HEK293 (cell line): ENCODE measurements around the gene HEATR9.

Source experiments
- CTCF ChIA-PET: fragments of 350-600 bp; formaldehyde crosslinking; extraction: SDS; loops from one replicate; lab custom pipeline; 2021; ENCODE audit warnings: antibody characterized with exemption; lab: Yijun Ruan, JAX
- POLR2A ChIA-PET: fragments of 300-600 bp; formaldehyde crosslinking; extraction: SDS; loops from one replicate; lab custom pipeline; 2020; ENCODE audit warnings: antibody characterized with exemption, inconsistent platforms; lab: Yijun Ruan, JAX
- H3K27ac ChIP-seq: fragments of 200-500 bp; sonication (Bioruptor generic); 2 replicates; pipeline ENCODE4 v1.5.1; 2014; ENCODE audit warnings: low read depth, low read length, control low read depth, inconsistent platforms; ENCODE audit errors: extremely low read depth
- H3K36me3 ChIP-seq, 2 experiments: fragments of 200-500 bp in 1 of 2; sonication (Bioruptor generic) in 1 of 2; 1 replicate in 1 of 2; 2 replicates in 1 of 2; pipeline ENCODE4 v1.5.1; 2014 to 2017; ENCODE audit warnings: inconsistent platforms in 2 of 2, low read length in 2 of 2; ENCODE audit not compliant: control insufficient read depth in 2 of 2, insufficient read depth in 1 of 2
- H3K4me1 ChIP-seq: fragments of 200-500 bp; sonication (Bioruptor generic); 2 replicates; pipeline ENCODE4 v1.5.1; 2014; ENCODE audit warnings: mild to moderate bottlenecking, low read length, inconsistent platforms; ENCODE audit not compliant: control insufficient read depth, insufficient read depth
- H3K4me3 ChIP-seq: 2 replicates; pipeline ENCODE4 v1.5.1; 2011; ENCODE audit warnings: low read depth, mild to moderate bottlenecking, control low read depth, low read length, moderate library complexity
- H3K9me3 ChIP-seq: fragments of 200-500 bp; sonication (Bioruptor generic); 2 replicates; pipeline ENCODE4 v1.5.1; 2014; ENCODE audit warnings: low read depth, low read length, inconsistent platforms; ENCODE audit not compliant: control insufficient read depth, insufficient read depth
- CTCF ChIP-seq: fragments of 450-650 bp; formaldehyde crosslinking; IDR thresholded peaks from 2 replicates; pipeline ENCODE4 v1.5.1; 2016; ENCODE audit warnings: missing biosample characterization, missing genetic modification characterization
- FEZF1 ChIP-seq: fragments of 450-650 bp; formaldehyde crosslinking; IDR thresholded peaks from 2 replicates; pipeline ENCODE4 v1.5.1; 2016; ENCODE audit warnings: missing biosample characterization, missing genetic modification characterization
- GLI2 ChIP-seq: fragments of 450-650 bp; formaldehyde crosslinking; IDR thresholded peaks from 2 replicates; pipeline ENCODE4; 2017; ENCODE audit warnings: missing biosample characterization, missing genetic modification characterization, low read depth, borderline replicate concordance
- KLF8 ChIP-seq: fragments of 450-650 bp; formaldehyde crosslinking; IDR thresholded peaks from 2 replicates; pipeline ENCODE4 v1.5.1; 2016; ENCODE audit warnings: missing biosample characterization, missing genetic modification characterization
- SP2 ChIP-seq: fragments of 450-650 bp; formaldehyde crosslinking; IDR thresholded peaks from 2 replicates; pipeline ENCODE4 v1.5.1; 2016; ENCODE audit warnings: missing biosample characterization, missing genetic modification characterization
- ZBTB17 ChIP-seq: fragments of 450-650 bp; formaldehyde crosslinking; IDR thresholded peaks from 2 replicates; pipeline ENCODE4 v1.5.1; 2016; ENCODE audit warnings: missing biosample characterization, missing genetic modification characterization
- ZBTB21 ChIP-seq: fragments of 450-650 bp; formaldehyde crosslinking; IDR thresholded peaks from 2 replicates; pipeline ENCODE4 v1.5.1; 2017; ENCODE audit warnings: missing biosample characterization, missing genetic modification characterization
- ZFHX2 ChIP-seq: fragments of 450-650 bp; formaldehyde crosslinking; conservative IDR thresholded peaks from 2 replicates; pipeline ENCODE4 v1.5.1; 2016; ENCODE audit warnings: missing biosample characterization, missing genetic modification characterization
- ZFP3 ChIP-seq: fragments of 450-650 bp; formaldehyde crosslinking; IDR thresholded peaks from 2 replicates; pipeline ENCODE4 v1.5.1; 2016; ENCODE audit warnings: low read depth, missing biosample characterization, missing genetic modification characterization
- ZFP69B ChIP-seq: fragments of 450-650 bp; formaldehyde crosslinking; IDR thresholded peaks from 2 replicates; pipeline ENCODE4 v1.5.1; 2016; ENCODE audit warnings: missing biosample characterization, missing genetic modification characterization
- ZNF202 ChIP-seq: fragments of 450-650 bp; formaldehyde crosslinking; IDR thresholded peaks from 2 replicates; pipeline ENCODE4 v1.5.1; 2016; ENCODE audit warnings: missing biosample characterization, missing genetic modification characterization, borderline replicate concordance
- ZNF335 ChIP-seq: fragments of 450-650 bp; formaldehyde crosslinking; conservative IDR thresholded peaks from 2 replicates; pipeline ENCODE4 v1.5.1; 2016; ENCODE audit warnings: missing biosample characterization, missing genetic modification characterization
- ZNF501 ChIP-seq: fragments of 450-650 bp; formaldehyde crosslinking; IDR thresholded peaks from 2 replicates; pipeline ENCODE4 v1.5.1; 2016; ENCODE audit warnings: missing biosample characterization, missing genetic modification characterization
- ZNF510 ChIP-seq: fragments of 450-650 bp; formaldehyde crosslinking; IDR thresholded peaks from 2 replicates; pipeline ENCODE4 v1.5.1; 2018; ENCODE audit warnings: mild to moderate bottlenecking, missing genetic modification characterization, missing biosample characterization; ENCODE audit not compliant: insufficient replicate concordance
- ZNF544 ChIP-seq: fragments of 450-650 bp; formaldehyde crosslinking; IDR thresholded peaks from 2 replicates; pipeline ENCODE4 v1.5.0; 2017; ENCODE audit warnings: missing biosample characterization, missing genetic modification characterization
- ZNF704 ChIP-seq: fragments of 450-650 bp; formaldehyde crosslinking; IDR thresholded peaks from 2 replicates; pipeline ENCODE4 v1.5.1; 2016; ENCODE audit warnings: missing biosample characterization, missing genetic modification characterization
- ZNF792 ChIP-seq: fragments of 450-650 bp; formaldehyde crosslinking; IDR thresholded peaks from 2 replicates; pipeline ENCODE4 v1.5.1; 2016; ENCODE audit warnings: missing biosample characterization, missing genetic modification characterization
- ZSCAN16 ChIP-seq: fragments of 450-650 bp; formaldehyde crosslinking; IDR thresholded peaks from 2 replicates; pipeline ENCODE4 v1.5.1; 2016; ENCODE audit warnings: missing biosample characterization, missing genetic modification characterization
- ZSCAN30 ChIP-seq: fragments of 450-650 bp; IDR thresholded peaks from 2 replicates; pipeline ENCODE4 v1.5.1; 2018; ENCODE audit warnings: missing biosample characterization, mild to moderate bottlenecking, missing genetic modification characterization, moderate library complexity
- ZSCAN5A ChIP-seq: fragments of 450-650 bp; formaldehyde crosslinking; IDR thresholded peaks from 2 replicates; pipeline ENCODE4 v1.5.1; 2016; ENCODE audit warnings: missing biosample characterization, missing genetic modification characterization
- TF ChIP-seq, protein P1 (sequence below): fragments of 450-650 bp; formaldehyde crosslinking; IDR thresholded peaks from 2 replicates; pipeline ENCODE4 v1.5.1; 2016; ENCODE audit warnings: missing biosample characterization, missing genetic modification characterization
- TF ChIP-seq, protein P2 (sequence below): fragments of 450-650 bp; formaldehyde crosslinking; conservative IDR thresholded peaks from 2 replicates; pipeline ENCODE4 v1.5.1; 2016; ENCODE audit warnings: low read depth, missing biosample characterization, missing genetic modification characterization

The HEATR9 gene

GRCh38 chr17:35872196-35872980 is 3.7 kb upstream of the HEATR9 start (continued):
- TF ChIP-seq, protein P1, sequence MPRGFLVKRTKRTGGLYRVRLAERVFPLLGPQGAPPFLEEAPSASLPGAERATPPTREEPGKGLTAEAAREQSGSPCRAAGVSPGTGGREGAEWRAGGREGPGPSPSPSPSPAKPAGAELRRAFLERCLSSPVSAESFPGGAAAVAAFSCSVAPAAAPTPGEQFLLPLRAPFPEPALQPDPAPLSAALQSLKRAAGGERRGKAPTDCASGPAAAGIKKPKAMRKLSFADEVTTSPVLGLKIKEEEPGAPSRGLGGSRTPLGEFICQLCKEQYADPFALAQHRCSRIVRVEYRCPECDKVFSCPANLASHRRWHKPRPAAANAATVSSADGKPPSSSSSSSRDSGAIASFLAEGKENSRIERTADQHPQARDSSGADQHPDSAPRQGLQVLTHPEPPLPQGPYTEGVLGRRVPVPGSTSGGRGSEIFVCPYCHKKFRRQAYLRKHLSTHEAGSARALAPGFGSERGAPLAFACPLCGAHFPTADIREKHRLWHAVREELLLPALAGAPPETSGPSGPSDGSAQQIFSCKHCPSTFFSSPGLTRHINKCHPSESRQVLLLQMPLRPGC (tag by site-specific recombination): no peak
- TF ChIP-seq ZNF544: no peak
- TF ChIP-seq, protein P2, sequence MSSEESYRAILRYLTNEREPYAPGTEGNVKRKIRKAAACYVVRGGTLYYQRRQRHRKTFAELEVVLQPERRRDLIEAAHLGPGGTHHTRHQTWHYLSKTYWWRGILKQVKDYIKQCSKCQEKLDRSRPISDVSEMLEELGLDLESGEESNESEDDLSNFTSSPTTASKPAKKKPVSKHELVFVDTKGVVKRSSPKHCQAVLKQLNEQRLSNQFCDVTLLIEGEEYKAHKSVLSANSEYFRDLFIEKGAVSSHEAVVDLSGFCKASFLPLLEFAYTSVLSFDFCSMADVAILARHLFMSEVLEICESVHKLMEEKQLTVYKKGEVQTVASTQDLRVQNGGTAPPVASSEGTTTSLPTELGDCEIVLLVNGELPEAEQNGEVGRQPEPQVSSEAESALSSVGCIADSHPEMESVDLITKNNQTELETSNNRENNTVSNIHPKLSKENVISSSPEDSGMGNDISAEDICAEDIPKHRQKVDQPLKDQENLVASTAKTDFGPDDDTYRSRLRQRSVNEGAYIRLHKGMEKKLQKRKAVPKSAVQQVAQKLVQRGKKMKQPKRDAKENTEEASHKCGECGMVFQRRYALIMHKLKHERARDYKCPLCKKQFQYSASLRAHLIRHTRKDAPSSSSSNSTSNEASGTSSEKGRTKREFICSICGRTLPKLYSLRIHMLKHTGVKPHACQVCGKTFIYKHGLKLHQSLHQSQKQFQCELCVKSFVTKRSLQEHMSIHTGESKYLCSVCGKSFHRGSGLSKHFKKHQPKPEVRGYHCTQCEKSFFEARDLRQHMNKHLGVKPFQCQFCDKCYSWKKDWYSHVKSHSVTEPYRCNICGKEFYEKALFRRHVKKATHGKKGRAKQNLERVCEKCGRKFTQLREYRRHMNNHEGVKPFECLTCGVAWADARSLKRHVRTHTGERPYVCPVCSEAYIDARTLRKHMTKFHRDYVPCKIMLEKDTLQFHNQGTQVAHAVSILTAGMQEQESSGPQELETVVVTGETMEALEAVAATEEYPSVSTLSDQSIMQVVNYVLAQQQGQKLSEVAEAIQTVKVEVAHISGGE (tag by site-specific recombination): no peak
- no peak for TF ChIP-seq ZNF335 (tag by site-specific recombination)

DNA sequence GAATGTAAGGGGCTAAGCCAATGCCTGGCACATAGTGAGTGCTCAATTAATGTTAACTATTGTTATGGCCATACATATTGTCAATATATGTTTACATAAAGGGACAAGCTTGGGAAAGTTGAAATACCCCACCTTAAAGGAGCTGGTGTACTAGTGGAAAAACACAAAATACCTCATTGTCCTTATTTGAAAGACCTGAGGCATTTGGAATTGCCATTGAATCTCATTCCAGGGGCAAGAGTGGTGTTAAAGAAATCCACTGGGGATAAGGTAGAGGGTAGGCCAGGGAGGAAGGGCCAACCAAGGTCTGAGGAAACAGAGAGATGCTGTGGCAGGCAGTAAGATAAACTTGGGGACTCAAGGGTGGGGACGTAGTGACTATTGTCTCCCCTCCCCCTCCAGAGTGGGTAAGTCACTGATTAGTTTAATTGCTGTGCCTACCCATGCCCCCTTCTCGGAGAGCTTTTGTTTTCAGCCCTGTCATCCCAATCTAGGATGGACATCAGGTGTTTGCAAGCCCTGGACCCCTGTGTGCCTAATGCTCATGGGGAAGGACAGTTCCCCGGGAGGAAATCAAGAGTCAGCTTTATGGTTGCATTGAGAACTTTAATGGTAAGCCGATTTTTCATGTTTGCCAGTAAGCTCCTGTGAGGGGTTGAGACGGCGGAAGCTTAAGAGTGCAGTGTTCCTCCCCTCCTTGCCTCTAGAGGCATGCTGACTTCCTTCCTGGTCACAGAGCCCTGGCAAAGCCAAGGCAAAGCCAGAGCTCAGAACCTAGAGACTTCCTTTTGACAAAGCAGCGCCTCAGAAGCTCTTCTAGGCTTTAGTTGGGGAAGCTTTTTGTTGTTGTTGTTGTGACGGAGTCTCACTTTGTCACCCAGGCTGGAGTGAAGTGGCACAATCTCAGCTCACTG is 2.5 kb upstream of the HEATR9 start:
- TF ChIP-seq ZBTB21 (no peak), ZFHX2 (tag by site-specific recombination) (no peak)
- ChIA-PET POLR2A (no interaction called here), CTCF (interaction anchor here (0.6 to 1.0 kb wide), 7 partner anchors 15 to 138 kb away, joined by 3 to 7 read pairs (median 3); no protein-coding TSS in a partner anchor)
- Histone ChIP-seq H3K36me3 (no peaks in the 10 kb centered on the region), H3K27ac (no peak overlapping the region), H3K4me3 (no peak overlapping the region), H3K9me3 (no peaks in the 10 kb centered on the region), H3K4me1 (no peaks in the 10 kb centered on the region)

- Histone ChIP-seq H3K27ac (no peak overlapping the region), H3K36me3 (peaks cover 0 to 9% of the 10 kb centered on the region in 2 experiments; a peak in 1 of 3 replicates), H3K9me3 (no peaks in the 10 kb centered on the region), H3K4me1 (no peaks in the 10 kb centered on the region), H3K4me3 (no peak overlapping the region)
- POLR2A ChIA-PET: no interaction called here
- TF ChIP-seq ZNF510 (tag by site-specific recombination) (no peak), ZSCAN30 (tag by site-specific recombination) (no peak), KLF8 (tag by site-specific recombination) (no peak), FEZF1 (no peak), ZNF501 (tag by site-specific recombination) (no peak), ZFP3 (no peak), ZNF704 (no peak), SP2 (no peak), ZNF202 (tag by site-specific recombination) (no peak), ZSCAN5A (tag by site-specific recombination) (no peak), ZFP69B (no peak), CTCF (no peak), ZBTB17 (tag by site-specific recombination) (no peak), GLI2 (tag by site-specific recombination) (no peak), ZNF792 (tag by site-specific recombination) (no peak), ZSCAN16 (no peak)
- CTCF ChIA-PET: interaction anchor here (0.5 kb wide), 1 partner anchor 727 kb away, joined by 3 read pairs; no protein-coding TSS in a partner anchor
Measured at GRCh38 chr17:35867574-35867973, 1.1 kb downstream of the HEATR9 start.
